Measurements from ENCODE around the gene ABHD5. TPM values are rescaled to one million over a fixed set of nuclear protein-coding genes. Genes with fewer than 3 reads are reported as not detected.

ABHD5 gene
- total and polyA plus RNA-seq, 8 donors = 3.2 to 38.0 (median 24.5) TPM

DNA sequence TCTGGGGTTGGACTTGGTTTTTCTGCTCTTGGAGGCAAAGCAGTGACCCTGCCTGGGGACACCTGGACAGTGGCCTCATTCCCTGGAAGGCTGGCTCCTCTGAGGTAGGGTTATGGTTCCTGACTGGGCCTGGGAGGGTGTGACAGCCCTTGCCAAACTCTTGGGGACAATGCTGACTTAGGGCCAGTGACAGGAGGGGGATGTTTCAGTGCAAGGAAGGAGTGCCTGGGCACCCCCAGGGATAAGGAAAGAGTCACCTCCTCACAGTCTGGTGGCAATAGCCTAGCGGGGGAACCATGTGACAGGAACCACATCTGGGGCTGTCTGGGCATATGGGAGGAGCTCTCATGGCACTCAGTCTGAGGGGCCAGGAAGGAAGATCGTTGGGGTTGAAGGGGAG lies 91.8 kb downstream of the ABHD5 start:
- Histone ChIP-seq H3K9me3 (peaks cover 0 to 6% (median 0%) of the 10 kb centered on the region in 4 donors), H3K27me3 (peaks cover 0 to 7% (median 0%) of the 10 kb centered on the region in 3 donors), H3K36me3 (no peaks in the 10 kb centered on the region), H3K4me3 (no peak overlapping the region), H3K27ac (no peak overlapping the region), H3K4me1 (no peaks in the 10 kb centered on the region)
- DNase-seq = no peak
- intact Hi-C loops (cut with DNase I; ENCODE audit: low total_unique reads) = no loop called here
- 44 to 84% (median 73%) methylated on average over 2 of the region's 2 CpGs for whole genome bisulfite sequencing, 5 donors
- TF ChIP-seq, protein P1, sequence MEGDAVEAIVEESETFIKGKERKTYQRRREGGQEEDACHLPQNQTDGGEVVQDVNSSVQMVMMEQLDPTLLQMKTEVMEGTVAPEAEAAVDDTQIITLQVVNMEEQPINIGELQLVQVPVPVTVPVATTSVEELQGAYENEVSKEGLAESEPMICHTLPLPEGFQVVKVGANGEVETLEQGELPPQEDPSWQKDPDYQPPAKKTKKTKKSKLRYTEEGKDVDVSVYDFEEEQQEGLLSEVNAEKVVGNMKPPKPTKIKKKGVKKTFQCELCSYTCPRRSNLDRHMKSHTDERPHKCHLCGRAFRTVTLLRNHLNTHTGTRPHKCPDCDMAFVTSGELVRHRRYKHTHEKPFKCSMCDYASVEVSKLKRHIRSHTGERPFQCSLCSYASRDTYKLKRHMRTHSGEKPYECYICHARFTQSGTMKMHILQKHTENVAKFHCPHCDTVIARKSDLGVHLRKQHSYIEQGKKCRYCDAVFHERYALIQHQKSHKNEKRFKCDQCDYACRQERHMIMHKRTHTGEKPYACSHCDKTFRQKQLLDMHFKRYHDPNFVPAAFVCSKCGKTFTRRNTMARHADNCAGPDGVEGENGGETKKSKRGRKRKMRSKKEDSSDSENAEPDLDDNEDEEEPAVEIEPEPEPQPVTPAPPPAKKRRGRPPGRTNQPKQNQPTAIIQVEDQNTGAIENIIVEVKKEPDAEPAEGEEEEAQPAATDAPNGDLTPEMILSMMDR (IDR thresholded peaks at IDR 0.05) = no peak
- no peak for TF ChIP-seq POLR2A (IDR thresholded peaks at IDR 0.05)
- no peak for TF ChIP-seq EP300 (IDR thresholded peaks at IDR 0.05)

Other genes starting within 250 kb of the ABHD5 start
- gene ANO10, start 68.9 kb upstream of the ABHD5 start, total RNA-seq = 100 to 1,000 TPM in 1 of 5 donors, 10 to 100 TPM in 2, 1 to 10 TPM in 2; 3.6 to 202 (median 15.8) TPM
- 10 to 100 TPM in 1 of 3 donors, 1 to 10 TPM in 2; 5.7 to 15.6 (median 5.8) TPM for gene ANO10, start 68.9 kb upstream of the ABHD5 start, polyA plus RNA-seq

Measured in stomach (tissue), 9 donors.